CD4-positive, alpha-beta T cell treated with Interleukin-15 for 1 hour (primary cell): ENCODE measurements around the gene ADAD2.

Source experiments
- DNase-seq: peaks from one replicate; pipeline ENCODE4 v3.0.0-alpha.2; 2020

Gene ADAD2

GRCh38 chr16:84177741-84178073 lies 13.2 kb upstream of the ADAD2 start:
- no peak for DNase-seq

- DNase-seq, result no peak
Measured at GRCh38 chr16:84178146-84178765, 12.7 kb upstream of the ADAD2 start.

DNA sequence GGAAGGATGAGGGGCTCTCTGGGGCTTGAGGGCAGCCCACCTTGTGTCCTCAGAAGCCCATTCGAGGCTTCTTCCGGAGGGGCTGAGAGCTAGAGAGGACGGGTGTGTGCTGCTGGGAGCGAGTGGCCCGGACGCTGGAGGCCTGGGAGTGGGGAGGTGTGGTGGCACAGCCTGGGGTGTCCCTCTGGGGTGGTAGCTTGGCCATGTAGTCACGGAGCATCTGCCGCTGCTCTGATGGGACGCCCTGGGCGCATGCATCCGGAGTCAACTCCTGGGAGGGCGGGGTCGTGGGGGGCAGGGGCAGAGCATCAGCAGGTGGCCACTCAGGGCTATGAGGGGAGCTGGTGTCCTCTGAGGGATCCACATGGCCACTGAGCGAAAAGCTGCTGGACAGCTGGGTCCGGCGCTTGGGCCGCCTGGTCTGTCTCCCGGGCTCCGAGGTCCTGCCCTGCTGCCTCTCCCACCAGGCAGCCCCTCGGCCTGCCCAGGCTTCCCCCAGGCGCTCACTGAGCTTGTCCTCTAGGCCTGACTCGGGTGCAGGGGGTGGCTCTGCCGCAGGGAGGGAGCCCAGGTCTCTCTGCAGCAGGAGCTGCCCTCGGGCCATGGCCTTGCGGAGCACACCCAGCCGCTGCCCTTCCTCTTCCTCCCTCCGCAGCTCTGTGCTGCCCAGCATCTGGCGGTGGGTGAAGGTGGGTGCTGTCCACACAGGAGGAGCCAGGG lies 11.9 kb upstream of the ADAD2 start:
- DNase-seq, result no peak

DNA sequence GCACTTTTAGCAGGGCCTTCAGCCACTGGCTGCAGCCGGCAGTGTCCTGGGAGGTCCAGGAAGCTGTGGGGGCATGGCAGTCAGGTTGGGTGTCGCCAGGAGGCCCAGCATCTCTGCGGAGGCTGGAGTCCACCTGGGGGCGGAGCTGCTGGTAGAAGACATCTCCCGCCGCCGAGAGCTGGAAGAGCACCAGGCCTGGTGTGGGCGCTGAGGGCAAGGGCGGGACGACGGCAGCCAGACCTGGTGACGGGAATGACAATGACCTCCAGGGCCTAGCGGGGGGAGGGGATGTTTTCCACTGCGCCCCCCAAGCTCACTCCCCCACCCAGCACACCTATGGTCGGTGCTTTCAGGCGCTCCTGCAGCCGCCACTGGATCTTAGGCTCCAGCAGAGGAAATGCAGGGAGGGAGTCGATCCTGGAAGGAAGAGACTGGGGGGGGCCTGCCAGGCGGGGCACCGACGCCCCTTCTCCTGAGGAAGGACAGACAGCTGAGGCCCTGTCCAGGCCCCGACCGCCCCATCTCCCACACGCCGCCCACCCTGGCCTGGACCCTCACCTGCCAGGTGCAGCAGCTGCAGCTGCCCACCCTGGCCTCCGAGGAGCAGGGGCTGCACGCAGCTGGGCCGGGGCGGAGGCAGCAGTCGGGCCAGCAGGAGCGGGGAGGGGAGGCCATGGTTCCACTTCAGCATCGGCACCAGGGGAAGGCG lies 11.2 kb upstream of the ADAD2 start:
- no peak for DNase-seq

DNA sequence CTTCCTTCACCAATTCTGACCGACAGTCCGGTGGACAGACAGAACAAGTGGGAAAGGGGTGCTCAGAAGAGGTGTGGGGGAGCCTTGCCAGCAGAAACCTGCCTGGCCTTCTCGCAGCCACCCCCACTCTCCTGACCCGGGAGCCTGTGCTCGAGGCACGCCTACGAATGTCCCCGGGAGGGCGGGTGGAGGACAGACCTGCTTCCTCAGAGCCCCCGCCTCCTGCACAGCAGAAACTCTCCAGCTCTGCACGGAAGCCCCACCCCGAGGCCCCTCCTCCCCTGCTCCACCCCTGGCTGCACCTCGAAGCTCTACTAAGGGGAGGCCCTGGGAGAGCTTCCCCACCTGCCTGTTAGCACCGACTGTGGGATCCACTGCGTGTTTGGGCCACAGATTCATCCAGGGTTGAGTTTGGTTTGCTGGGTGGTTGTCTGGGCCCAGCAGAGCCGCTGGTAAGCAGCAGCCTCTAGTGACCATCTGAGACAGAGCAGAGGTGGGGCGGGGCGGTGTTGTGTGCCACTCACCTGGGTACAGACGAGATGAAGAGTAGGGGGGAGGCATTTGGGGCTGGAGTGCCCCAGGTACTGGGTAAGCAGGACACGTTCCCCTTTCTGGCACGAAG lies 10.3 kb upstream of the ADAD2 start:
- DNase-seq, result no peak

- no peak for DNase-seq
Measured at GRCh38 chr16:84181144-84181915, 9.6 kb upstream of the ADAD2 start.

GRCh38 chr16:84182104-84182503 lies 8.9 kb upstream of the ADAD2 start:
- DNase-seq, result no peak

DNA sequence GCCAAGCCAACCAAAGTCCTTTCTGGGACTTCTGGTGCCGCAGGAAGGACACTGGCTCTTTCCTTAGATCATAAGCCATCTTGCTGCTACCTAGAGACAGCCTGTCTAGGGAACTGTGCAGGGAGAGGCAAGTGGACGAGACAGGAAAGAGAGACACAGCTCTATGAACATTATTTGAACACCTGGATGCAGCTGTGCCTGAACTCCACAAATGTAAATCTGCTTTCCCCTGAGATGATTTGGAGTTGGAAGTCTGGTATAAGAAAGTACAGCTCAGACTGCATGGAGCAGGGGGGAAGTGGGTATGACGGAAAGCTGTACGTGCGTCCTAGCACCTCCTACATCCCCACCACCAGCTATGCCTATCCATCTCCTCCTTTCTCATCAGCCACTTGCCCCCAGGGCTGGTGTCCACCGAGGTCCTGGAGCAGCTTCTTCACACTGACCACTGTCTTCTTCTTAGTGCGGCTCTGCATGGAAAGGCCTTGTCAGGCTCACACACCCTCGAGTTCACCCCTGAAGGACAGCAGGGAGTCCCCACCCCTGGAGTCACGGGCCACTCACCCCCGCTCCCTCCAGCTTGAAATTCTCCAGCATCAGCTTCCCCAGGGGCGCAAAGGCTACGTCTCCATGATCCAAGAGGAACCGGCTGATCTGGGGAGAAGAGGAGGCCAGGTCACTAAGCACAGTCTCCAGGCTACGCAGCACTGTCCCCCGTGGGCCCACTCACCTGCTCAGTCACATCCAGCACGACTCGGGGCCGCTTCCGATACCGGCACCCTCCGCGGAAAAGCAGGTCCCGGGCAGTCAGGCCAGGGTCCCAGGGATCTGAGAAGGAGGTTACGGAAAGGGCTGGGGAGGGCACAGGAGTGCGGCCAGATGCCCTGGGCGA lies 8.0 kb upstream of the ADAD2 start:
- DNase-seq, result no peak

- no peak for DNase-seq
Measured at GRCh38 chr16:84183572-84183875, 7.4 kb upstream of the ADAD2 start.

DNA sequence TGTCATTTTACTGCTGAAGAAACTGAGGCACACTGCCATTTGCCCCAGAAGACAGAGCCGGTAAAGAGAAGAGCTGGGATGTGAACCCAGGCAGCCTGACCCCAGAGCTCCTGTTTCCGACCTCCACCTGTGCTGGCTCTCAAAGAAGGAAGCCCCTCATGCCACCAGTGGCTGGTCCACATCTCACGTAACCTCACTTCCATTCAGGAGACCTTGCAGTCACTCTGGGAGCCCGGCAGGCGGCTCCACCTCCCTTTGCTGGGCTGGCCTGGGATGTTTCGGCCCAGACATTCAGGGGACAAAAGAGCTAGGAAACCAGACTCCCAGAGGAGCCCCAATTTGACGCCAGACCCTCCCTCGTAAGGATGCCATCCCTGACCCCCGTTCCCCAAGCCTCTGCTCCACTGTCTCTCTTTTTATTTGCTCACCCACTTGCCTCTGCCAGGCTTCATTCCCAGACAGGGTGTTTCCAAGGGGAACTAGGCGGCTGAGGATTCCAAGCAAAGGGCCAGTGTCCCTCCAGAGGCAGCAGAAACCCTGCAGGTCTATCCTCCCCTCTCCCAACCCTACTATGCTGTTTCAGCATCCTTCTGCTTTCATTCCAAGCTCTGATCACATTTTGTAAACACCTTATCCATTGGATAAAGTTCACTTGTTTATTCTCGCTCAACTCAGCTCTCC lies 6.9 kb upstream of the ADAD2 start:
- DNase-seq, result no peak

- DNase-seq, result no peak
Measured at GRCh38 chr16:84184775-84185174, 6.2 kb upstream of the ADAD2 start.

DNA sequence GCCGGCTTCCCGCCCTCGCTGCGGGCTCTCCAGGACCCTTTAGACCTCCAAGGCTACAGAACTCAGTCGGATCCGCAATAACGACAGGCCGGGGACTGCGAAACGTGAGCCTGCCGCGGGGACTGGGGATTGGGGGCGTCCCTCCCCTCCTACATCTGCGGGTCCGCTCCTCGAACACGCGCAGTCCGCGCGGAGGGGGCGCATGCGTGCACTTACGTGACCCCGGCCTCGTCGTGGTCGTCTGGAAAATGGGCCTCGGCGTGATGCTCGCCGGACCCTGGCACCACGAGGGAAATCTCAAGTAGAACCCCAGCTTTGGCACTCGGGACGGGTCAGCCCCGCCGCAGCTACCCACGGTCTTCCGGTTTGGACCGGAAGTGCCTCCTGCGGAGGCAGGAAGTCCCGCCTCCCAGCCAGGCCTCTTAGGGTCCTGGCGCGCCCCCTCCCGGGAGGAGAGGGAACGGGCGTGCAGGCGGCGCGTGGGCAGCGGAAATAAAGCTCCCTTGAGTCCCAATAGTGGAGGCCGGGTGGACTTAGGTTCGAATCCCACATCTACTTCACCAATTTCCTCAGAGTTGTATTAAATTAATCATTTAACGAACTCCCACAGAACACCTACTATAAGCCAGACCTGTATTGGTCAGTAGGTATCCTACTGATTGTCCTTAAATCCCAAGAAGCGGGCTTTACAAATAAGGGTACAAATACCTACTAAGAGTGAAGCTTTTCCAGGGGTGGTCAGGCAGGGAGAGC lies 4.1 kb upstream of the ADAD2 start, which contains the start of gene TAF1C:
TAF1C (minus strand) TSS at position 373 of the 753 bp plus-strand sequence. CDS start 2,069 bp downstream, outside the sequence.
- peak; percentile 90 for DNase-seq

GRCh38 chr16:84191466-84191865 lies 509 bp downstream of the ADAD2 start:
- DNase-seq, result no peak

- DNase-seq, result no peak
Measured at GRCh38 chr16:84193480-84193879, 2.5 kb downstream of the ADAD2 start.

GRCh38 chr16:84194018-84194417 lies 3.1 kb downstream of the ADAD2 start:
- DNase-seq, result no peak

DNA sequence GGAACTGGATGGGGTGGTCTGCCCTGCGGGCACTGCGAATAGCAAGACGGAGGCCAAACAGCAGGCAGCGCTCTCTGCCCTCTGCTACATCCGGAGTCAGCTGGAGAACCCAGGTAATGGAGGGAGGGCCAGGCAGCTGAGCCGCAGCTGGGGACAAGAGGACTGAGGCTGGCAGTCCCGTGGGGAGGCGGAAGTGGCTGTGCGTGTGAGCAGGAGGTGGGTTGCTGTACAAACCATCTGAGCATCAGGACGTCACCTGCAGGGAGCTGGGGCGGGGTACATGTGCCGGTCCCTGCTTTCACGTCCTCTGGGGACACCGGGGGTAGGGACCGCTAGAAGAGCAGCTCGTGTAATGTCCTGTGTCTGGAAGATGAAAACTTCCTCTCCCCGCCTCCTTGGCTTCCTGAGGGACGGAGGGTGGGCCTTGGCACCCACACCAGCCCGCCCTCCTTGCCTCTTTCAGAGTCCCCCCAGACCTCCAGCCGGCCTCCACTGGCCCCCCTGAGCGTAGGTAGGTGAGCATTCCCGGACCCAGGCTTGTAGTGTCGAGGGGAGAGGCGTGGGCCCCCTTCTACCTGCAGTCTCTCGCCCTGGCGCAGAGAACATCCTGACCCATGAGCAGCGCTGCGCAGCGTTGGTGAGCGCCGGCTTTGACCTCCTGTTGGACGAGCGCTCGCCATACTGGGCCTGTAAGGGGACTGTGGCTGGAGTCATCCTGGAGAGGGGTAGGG lies 3.7 kb downstream of the ADAD2 start:
- DNase-seq, result no peak

- no peak for DNase-seq
Measured at GRCh38 chr16:84195201-84196093, 4.5 kb downstream of the ADAD2 start.

GRCh38 chr16:84196101-84196500 lies 5.1 kb downstream of the ADAD2 start:
- no peak for DNase-seq
